Right cardiac atrium (tissue), 5 donors: ENCODE measurements around the gene SYNE2. TPM values are rescaled to one million over a fixed set of nuclear protein-coding genes. Genes with fewer than 3 reads are reported as not detected.

Experiments used
- ATAC-seq, 2 donors: fragments of 200-7000 bp; cut with Tn5 transposase; one replicate each; pipeline versions ENCODE4 v1.8.0 to v1.9.1; 2020; ENCODE audit warnings: moderate library complexity in 2 of 2, mild to moderate bottlenecking in 1 of 2
- DNase-seq, 3 donors: peaks; one replicate each; pipeline ENCODE4 v3.0.0-alpha.2; 2020
- H3K27ac ChIP-seq: one replicate; pipeline ENCODE4 v1.5.1; 2013; ENCODE audit warnings: mild to moderate bottlenecking, low read length, control low read depth, moderate library complexity
- H3K27me3 ChIP-seq: one replicate; pipeline ENCODE4 v1.6.1; 2013; ENCODE audit not compliant: control insufficient read depth, insufficient read depth
- H3K4me1 ChIP-seq: one replicate; pipeline ENCODE4 v1.6.1; 2013; ENCODE audit warnings: low read length; ENCODE audit not compliant: control insufficient read depth, insufficient read depth
- H3K4me3 ChIP-seq: one replicate; pipeline ENCODE4 v1.5.1; 2013; ENCODE audit warnings: low read length, control low read depth
- H3K9me3 ChIP-seq: one replicate; pipeline ENCODE4 v1.6.1; 2013; ENCODE audit warnings: low read length; ENCODE audit not compliant: control insufficient read depth
- WGBS: extraction: QIAGEN DNeasy Blood & Tissue Kit; methylation state at CpG from one replicate; pipeline ENCODE4 v1.1.7; 2013; 5-methylcytosine and 5-hydroxymethylcytosine counted together
- intact Hi-C, 4 donors: fragments of 100-400 bp; cut with DNase I; formaldehyde crosslinking; loops; one replicate each; pipeline versions ENCODE4 v1.11.0 to v1.14.0; 2022 to 2023
- polyA plus RNA-seq: library from polyadenylated mRNA; stranded (reverse); fragments of 200-250 nt; gene quantifications from one replicate; pipeline ENCODE4 v1.2.3, GENCODE V29; 2013
- total RNA-seq, 4 donors: library from RNA; stranded (reverse); fragmentation: NEBNext Ultra II Directional; extraction: Animal tissue kit (Norgen Biotek cat#: 25700); gene quantifications; one replicate each; pipeline ENCODE4 v1.2.1, GENCODE V29; 2021
- donor health status: healthy with polysubstance abuse.
- donor health status: DM: no; HTN: yes; CAD: no.
- donor health status: DM: no; HTN: no; CAD: no.
- donor health status: DM: no; HTN: yes; CAD: no; lungs with severe emphysema.
- donor health status: DM: yes; HTN: yes; CAD: no.

Gene SYNE2
- total and polyA plus RNA-seq, 5 donors, result 83.7 to 229 (median 160) TPM

- DNase-seq (no peak), ATAC-seq (no peak)
- Histone ChIP-seq H3K9me3 (no peaks in the 10 kb centered on the region), H3K27ac (no peak overlapping the region), H3K4me3 (no peak overlapping the region), H3K4me1 (no peaks in the 10 kb centered on the region), H3K27me3 (no peaks in the 10 kb centered on the region)
- WGBS, result 96% methylated on average over 5 of the region's 5 CpGs
- intact Hi-C loops, result no loop called here
Measured at GRCh38 chr14:64123241-64123822, 270.5 kb downstream of the SYNE2 start.

DNA sequence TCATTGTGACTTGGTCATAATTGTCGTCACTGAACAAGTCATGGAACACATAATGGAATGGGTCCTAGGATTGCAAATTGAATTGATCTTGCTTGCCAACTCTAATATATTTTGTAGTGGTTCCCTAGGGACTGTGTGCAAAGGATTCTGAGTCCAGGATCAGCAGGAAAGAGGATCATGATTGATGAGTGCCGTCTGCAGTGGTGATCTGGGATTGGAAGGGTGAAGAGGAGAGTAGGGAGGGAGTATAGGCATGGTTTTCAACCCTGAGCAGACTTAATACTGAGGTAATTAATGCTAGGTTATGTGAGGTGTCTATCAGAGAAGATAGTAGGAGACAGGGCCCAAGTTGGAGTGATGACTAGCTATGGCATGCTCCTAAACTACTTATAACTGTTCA is 272.5 kb downstream of the SYNE2 start:
- H3K27me3 ChIP-seq, result no peaks in the 10 kb centered on the region
- ATAC-seq, result no peak
- no peak overlapping the region for H3K27ac ChIP-seq
- no peak for DNase-seq
- WGBS, result 92% methylated on average over 2 of the region's 2 CpGs
- H3K9me3 ChIP-seq, result no peaks in the 10 kb centered on the region
- intact Hi-C loops, result no loop called here
- H3K4me1 ChIP-seq, result no peaks in the 10 kb centered on the region
- no peak overlapping the region for H3K4me3 ChIP-seq

- 93% methylated on average over 6 of the region's 6 CpGs for WGBS
- DNase-seq, result no peak
- intact Hi-C loops, result no loop called here
Measured at GRCh38 chr14:64126548-64126947, 273.7 kb downstream of the SYNE2 start.

GRCh38 chr14:64137657-64138290 is 285.0 kb downstream of the SYNE2 start:
- intact Hi-C loops, result no loop called here
- Histone ChIP-seq H3K27me3 (no peaks in the 10 kb centered on the region), H3K9me3 (no peaks in the 10 kb centered on the region), H3K4me1 (no peaks in the 10 kb centered on the region), H3K27ac (no peak overlapping the region), H3K4me3 (no peak overlapping the region)
- ATAC-seq, result no peak
- DNase-seq, result no peak
- WGBS, result 84% methylated on average over 9 of the region's 9 CpGs

More at GRCh38 chr14:64126548-64126947, 273.7 kb downstream of the SYNE2 start:
- no peak for ATAC-seq
- no peaks in the 10 kb centered on the region for H3K9me3 ChIP-seq
- no peak overlapping the region for H3K4me3 ChIP-seq
- H3K27ac ChIP-seq, result no peak overlapping the region
- H3K4me1 ChIP-seq, result no peaks in the 10 kb centered on the region
- H3K27me3 ChIP-seq, result no peaks in the 10 kb centered on the region

GRCh38 chr14:64147126-64147790 is 294.5 kb downstream of the SYNE2 start:
- Histone ChIP-seq H3K27me3 (no peaks in the 10 kb centered on the region), H3K4me3 (no peak overlapping the region), H3K9me3 (no peaks in the 10 kb centered on the region), H3K4me1 (no peaks in the 10 kb centered on the region), H3K27ac (no peak overlapping the region)
- ATAC-seq, result no peak
- 77% methylated on average over 7 of the region's 7 CpGs for WGBS
- no peak for DNase-seq
- intact Hi-C loops, result no loop called here

DNA sequence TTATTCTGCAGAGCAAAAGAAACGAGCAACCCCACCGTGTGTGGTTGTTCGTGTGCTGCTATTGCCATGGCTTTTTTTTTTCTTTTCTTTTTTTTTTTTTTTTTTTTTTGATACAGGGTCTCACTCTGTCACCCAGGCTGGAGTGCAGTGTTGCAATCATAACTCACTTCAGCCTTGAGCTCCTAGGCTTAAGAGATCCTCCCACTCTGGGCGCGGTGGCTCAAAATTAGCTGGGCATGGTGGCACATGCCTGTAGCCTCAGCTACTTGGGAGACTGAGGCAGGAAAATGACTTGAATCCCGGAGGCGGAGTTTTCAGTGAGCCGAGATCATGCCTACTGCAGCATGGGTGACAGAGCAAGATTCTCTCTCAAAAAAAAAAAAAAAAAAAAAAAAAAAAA is 297.1 kb downstream of the SYNE2 start:
- intact Hi-C loops, result no loop called here
- Histone ChIP-seq H3K9me3 (no peaks in the 10 kb centered on the region), H3K27ac (no peak overlapping the region), H3K4me3 (no peak overlapping the region), H3K4me1 (no peaks in the 10 kb centered on the region), H3K27me3 (no peaks in the 10 kb centered on the region)
- DNase-seq, result no peak
- no peak for ATAC-seq
- 86% methylated on average over 8 of the region's 8 CpGs for WGBS

DNA sequence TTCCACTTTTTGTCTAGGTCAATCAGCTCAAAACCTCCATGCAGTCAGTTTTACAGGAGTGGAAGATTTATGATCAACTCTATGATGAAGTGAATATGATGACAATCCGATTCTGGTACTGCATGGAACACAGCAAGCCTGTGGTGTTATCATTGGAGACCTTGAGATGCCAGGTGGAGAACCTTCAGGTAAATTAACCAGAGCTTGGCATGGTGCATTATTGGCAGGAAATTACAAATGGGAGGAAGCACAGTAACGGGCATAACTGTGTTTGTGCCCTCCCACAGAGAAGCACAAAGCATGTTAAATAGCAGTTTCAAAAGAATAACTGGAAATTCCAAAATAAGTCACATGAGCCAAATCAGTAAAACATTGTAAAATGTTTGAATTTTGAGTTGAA is 305.8 kb downstream of the SYNE2 start:
- intact Hi-C loops, result loop anchor here in 1 of 4 donors (2.0 kb wide), 1 partner anchor 136 kb away; the partner anchor contains the start of gene ESR2
- DNase-seq, result no peak

DNA sequence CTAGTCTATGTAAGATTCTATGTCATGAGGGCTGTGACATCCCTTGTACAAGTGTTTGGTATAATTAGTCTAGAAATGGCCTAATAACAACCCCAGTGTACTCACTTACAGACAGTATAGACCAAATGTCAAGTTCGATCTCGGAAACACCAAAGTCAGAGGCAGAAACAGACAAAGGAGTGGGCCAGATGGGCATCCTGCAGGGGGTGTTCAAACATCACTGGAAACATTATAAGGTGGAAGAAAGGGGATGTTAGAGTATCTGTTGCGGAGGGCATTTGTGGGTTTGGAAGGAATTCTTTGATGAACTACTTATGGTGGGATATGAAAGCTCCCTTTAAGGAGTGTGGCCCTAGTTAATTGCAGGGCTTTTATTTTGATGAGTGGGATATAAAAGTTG is 306.8 kb downstream of the SYNE2 start:
- Histone ChIP-seq H3K27me3 (no peaks in the 10 kb centered on the region), H3K4me3 (no peak overlapping the region), H3K9me3 (no peaks in the 10 kb centered on the region), H3K4me1 (no peaks in the 10 kb centered on the region), H3K27ac (no peak overlapping the region)
- DNase-seq (no peak), ATAC-seq (no peak)
- 93% methylated on average over 3 of the region's 3 CpGs for WGBS
- intact Hi-C loops, result loop anchor here in 1 of 4 donors (2.0 kb wide), 1 partner anchor 135 kb away; the partner anchor contains the start of gene ESR2

More for the DNA sequence above, 305.8 kb downstream of the SYNE2 start:
- Histone ChIP-seq H3K27me3 (no peaks in the 10 kb centered on the region), H3K27ac (no peak overlapping the region), H3K4me3 (no peak overlapping the region), H3K4me1 (no peaks in the 10 kb centered on the region), H3K9me3 (no peaks in the 10 kb centered on the region)
- WGBS, result 89% methylated on average over 2 of the region's 2 CpGs
- no peak for ATAC-seq

DNA sequence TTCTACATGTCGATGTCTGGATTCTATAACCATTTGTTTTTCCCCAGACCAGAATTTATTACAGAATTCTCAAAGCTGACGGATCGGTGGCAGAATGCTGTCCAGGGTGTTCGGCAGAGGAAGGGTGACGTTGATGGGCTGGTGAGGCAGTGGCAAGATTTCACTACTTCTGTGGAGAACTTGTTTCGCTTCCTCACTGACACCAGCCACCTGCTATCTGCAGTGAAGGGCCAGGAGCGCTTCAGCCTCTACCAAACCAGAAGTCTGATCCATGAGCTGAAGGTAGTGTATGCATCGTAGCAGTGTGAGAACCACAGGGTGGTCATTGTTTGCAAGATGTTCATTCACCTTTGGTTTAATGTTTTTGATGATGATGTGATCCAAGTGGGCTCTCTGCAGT is 317.4 kb downstream of the SYNE2 start:
- ATAC-seq, result no peak
- WGBS, result 95% methylated on average over 8 of the region's 8 CpGs
- DNase-seq, result no peak
- intact Hi-C loops, result no loop called here
- Histone ChIP-seq H3K27ac (no peak overlapping the region), H3K9me3 (no peaks in the 10 kb centered on the region), H3K27me3 (no peaks in the 10 kb centered on the region), H3K4me3 (no peak overlapping the region), H3K4me1 (no peaks in the 10 kb centered on the region)

DNA sequence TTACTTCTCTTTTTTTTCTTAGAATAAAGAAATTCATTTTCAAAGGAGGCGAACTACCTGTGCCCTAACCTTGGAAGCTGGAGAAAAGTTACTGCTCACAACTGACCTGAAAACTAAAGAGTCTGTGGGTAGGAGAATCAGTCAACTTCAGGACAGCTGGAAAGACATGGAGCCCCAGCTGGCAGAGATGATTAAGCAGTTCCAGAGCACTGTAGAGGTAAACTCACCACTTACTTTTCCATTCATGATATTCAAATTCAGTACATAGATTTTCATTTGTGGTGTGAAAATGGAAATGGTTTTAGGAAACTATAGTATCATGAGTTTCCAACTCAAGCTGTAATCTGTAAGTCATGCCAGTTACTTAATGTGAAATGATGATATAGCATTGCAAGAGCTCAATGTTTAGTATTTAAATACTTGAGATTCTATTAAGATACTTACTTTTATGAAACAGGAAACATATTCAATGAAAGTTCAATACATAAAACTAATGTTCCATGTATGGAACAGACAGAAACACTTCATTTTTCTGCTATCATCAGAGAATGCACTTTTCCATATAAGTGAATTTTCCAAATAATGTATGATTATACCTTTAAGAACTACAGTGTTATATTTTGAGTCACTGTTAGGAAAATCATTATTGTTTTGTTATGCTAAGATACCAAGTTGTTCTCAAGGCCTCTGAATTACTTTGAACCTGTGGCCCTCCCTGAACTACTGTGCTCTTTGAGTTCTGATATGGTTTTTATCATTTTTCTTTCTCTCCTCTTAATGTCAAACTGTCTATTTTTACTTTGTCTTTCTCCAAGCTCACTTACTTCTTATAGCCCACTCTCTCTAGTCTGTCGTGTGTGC is 322.3 kb downstream of the SYNE2 start:
- DNase-seq, result no peak
- intact Hi-C loops, result no loop called here
- no peaks in the 10 kb centered on the region for H3K27me3 ChIP-seq
- ATAC-seq, result no peak
- 85% methylated on average over 2 of the region's 2 CpGs for WGBS
- H3K4me3 ChIP-seq, result no peak overlapping the region
- H3K9me3 ChIP-seq, result no peaks in the 10 kb centered on the region
- H3K27ac ChIP-seq, result no peak overlapping the region
- no peaks in the 10 kb centered on the region for H3K4me1 ChIP-seq

- H3K27me3 ChIP-seq, result no peaks in the 10 kb centered on the region
- 88% methylated on average over 2 of the region's 2 CpGs for WGBS
- H3K4me1 ChIP-seq, result no peaks in the 10 kb centered on the region
- no peaks in the 10 kb centered on the region for H3K9me3 ChIP-seq
- H3K27ac ChIP-seq, result no peak overlapping the region
- no peak for ATAC-seq
- H3K4me3 ChIP-seq, result no peak overlapping the region
- no peak for DNase-seq
- intact Hi-C loops, result no loop called here
Measured at GRCh38 chr14:64176330-64176729, 323.5 kb downstream of the SYNE2 start.
